Measurements from ENCODE around the gene MYH11.

The MYH11 gene

DNA sequence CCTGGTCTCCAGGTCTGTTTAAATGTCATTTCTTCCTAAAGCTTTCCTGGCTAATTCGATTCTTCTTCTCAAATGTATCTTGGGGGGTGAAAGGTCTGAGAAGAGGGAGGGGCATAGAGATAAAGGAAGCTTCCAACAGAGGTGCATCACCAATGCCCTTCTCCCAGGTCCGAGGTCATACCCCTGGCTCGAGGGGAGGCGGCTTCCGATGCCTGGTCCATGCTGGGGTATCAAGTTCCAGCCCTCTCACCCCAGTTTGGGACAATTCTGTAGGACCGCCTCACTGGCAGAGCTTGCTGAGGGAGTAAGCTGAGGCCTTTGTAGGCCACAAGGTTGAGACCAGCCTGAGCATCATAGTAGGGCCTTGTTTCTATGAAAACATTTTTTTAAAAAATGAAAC, 41.8 kb upstream of the MYH11 start:
- DNase-seq (ENCODE audit: low read depth) = no peak
- H3K4me3 ChIP-seq (ENCODE audit: low read length) = no peak overlapping the region
- TF ChIP-seq, protein P1, sequence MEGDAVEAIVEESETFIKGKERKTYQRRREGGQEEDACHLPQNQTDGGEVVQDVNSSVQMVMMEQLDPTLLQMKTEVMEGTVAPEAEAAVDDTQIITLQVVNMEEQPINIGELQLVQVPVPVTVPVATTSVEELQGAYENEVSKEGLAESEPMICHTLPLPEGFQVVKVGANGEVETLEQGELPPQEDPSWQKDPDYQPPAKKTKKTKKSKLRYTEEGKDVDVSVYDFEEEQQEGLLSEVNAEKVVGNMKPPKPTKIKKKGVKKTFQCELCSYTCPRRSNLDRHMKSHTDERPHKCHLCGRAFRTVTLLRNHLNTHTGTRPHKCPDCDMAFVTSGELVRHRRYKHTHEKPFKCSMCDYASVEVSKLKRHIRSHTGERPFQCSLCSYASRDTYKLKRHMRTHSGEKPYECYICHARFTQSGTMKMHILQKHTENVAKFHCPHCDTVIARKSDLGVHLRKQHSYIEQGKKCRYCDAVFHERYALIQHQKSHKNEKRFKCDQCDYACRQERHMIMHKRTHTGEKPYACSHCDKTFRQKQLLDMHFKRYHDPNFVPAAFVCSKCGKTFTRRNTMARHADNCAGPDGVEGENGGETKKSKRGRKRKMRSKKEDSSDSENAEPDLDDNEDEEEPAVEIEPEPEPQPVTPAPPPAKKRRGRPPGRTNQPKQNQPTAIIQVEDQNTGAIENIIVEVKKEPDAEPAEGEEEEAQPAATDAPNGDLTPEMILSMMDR (conservative IDR thresholded peaks at IDR 0.05; ENCODE audit: low read length) = no peak

DNA sequence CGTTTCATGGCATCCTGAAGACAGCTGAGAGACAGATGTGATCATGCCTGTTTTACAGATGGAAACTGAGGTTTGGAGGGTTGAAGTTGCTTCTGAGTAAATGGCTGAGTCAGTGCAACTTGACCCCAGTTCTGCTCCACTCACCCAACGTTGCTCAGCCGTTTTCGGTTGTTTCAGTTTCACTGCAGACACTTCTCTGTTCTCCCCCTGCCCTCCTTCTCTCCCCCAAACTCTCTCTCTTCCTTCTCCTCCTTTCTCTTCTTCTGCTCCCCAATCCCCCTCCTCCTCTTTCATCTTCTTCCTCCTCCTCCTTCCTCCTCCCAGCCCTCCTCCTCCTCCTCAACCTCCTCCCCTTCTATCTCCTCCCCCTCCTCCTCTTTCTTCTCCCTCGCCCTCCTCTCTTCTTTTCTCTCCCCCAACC, 41.0 kb upstream of the MYH11 start:
- DNase-seq (ENCODE audit: low read depth) = peak; percentile 65
- H3K4me3 ChIP-seq (ENCODE audit: low read length) = peak overlapping the region; percentile 25
- TF ChIP-seq, protein P1 (conservative IDR thresholded peaks at IDR 0.05; ENCODE audit: low read length) = no peak

DNA sequence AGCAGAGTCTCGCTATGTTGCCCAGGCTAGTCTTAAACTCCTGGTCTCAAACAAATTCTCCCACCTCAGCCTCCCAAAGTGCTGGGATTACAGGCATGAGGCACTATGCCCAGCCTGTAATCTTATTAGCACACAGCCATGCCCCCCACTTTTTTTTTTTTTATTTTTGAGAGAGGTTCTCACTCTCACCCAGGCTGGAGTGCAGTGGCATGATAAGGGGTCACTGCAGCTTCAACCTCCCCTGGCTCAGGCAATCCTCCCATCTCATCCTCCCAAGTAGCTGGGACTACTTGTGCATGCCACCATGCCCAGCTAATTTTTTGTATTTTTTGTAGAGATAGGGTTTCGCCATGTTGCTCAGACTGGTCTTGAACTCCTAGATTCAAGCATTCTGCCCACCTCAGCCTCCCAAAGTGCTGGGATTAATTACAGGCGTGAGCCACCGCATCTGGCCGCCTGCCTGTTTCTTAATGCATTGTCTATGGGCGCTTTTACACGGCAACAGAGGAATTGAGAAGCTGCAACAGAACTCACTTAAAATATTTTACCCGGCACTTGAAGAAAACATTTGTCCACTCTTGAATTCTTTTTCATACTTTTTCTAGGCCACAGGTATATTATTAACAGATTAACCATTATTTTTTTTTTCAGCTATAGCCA, 40.4 kb upstream of the MYH11 start:
- no peak overlapping the region for H3K4me3 ChIP-seq (ENCODE audit: low read length)
- TF ChIP-seq, protein P1 (conservative IDR thresholded peaks at IDR 0.05; ENCODE audit: low read length) = no peak
- peak; percentile 56 for DNase-seq (ENCODE audit: low read depth)

DNA sequence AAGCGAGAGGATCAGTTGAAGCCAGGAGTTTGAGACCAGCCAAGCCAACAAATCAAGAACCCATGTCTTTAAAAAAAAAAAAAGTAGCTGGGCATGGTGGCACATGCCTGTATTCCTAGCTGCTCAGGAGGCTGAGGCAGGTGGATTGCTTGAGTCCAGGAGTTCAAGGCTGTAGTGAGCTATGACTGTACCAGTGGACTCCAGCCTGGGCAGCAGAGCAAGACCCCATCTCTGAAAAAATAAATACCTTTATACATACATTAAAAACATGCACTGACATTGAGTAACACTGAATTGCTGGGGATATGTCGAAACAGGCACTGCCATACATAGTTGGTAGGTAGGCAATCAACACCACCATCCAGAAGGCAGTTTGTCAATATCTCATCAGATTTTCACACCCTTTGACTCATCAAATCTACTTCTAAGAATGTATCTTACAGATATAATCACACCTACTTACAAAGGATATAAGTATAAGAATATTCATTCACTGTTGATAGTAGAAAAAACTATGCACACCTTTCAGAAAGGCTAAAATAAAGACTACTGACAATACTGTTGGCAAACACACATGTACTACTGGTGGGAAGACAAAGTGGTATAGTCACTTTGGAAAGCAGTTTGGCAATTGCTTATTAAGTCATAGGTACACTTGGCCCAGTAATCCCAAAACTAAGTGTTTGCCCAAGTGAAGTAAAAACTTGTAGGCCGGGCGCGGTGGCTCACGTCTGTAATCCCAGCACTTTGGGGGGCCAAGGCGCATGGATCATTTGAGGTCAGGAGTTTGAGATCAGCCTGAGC, 37.9 kb upstream of the MYH11 start:
- no peak overlapping the region for H3K4me3 ChIP-seq (ENCODE audit: low read length)
- TF ChIP-seq, protein P1 (conservative IDR thresholded peaks at IDR 0.05; ENCODE audit: low read length) = no peak
- DNase-seq (ENCODE audit: low read depth) = no peak

DNA sequence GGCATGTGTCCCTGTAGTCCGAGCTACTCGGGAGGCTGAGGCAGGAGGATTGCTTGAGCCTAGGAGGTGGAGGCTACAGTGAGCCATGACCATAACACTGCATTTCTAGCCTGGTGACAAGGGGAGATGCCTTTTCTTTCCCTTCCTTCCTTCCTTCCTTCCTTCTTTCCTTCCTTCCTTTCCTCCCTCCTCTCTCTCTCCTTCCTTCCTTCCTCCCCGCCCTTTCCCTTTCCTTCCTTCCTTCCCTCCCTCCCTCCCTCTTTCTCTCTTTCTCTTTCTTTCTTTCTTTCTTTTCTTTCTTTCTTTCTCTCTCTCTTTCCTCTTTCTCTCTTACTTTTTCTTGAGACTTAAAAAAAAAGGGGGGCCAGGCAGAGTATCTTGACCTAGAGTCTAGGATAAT, 34.7 kb upstream of the MYH11 start:
- no peak overlapping the region for H3K4me3 ChIP-seq (ENCODE audit: low read length)
- TF ChIP-seq, protein P1 (conservative IDR thresholded peaks at IDR 0.05; ENCODE audit: low read length) = no peak
- DNase-seq (ENCODE audit: low read depth) = no peak

DNA sequence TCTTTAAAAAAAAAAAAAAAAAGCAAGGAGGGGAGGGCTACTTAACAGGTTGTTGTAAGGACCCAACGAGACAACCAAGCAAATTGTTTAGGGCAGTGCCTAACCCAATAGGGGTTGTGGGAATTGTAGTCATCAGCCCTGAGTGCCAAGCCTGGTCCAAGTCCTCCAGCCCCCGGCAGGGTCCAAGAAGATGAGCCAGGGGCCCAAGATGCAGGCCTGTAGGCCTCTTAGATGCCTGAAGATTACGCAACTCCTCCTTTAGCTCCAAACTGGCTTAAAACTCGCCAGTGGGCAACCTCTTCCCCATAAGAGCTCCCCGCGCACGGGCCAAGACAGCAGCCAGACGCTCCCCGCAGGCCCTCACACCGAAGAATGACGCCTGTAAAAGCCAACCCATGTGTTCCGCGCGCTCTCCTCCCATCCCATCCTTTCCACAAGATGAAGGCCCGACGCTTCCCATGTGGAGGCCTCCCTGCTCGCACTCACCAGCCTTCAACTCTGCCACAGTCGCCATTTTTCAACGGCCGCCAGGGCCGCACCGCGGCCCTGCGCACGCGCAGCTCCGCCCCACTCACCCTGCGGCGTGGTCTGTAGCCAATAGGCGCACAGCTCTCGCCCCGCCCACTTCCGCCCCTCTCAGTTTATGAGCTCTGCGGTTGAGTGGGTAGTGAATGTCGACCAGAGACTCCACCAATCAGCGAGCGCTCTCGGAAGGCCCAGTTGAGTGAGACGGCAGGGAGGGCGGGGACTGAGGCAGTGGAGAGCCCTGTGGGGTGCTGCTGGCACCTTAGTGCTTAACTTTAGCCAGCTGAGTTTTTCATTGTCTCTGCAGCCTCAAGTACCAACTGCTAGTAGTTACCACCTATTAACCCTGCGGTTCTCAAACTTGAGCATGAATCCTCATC, 31.5 kb upstream of the MYH11 start, which contains the start of gene CEP20:
Gene CEP20, minus strand, starts transcription at position 532 of the 905 bp plus-strand sequence. Its CDS starts 18 bp downstream, at position 514.
- peak within 1 kb of the TSS; percentile 92 for H3K4me3 ChIP-seq (ENCODE audit: low read length)
- peak; percentile 98 for DNase-seq (ENCODE audit: low read depth)
- TF ChIP-seq, protein P1 (conservative IDR thresholded peaks at IDR 0.05; ENCODE audit: low read length) = no peak

All from AG10803 (cell line).